ENCODE measurements around the gene WDR31.
"Not testable (repeated sequence)": the region's sequence is repeated elsewhere in the genome, so short reads cannot be mapped to it uniquely, and the experiment has no call there.

Gene WDR31

DNA sequence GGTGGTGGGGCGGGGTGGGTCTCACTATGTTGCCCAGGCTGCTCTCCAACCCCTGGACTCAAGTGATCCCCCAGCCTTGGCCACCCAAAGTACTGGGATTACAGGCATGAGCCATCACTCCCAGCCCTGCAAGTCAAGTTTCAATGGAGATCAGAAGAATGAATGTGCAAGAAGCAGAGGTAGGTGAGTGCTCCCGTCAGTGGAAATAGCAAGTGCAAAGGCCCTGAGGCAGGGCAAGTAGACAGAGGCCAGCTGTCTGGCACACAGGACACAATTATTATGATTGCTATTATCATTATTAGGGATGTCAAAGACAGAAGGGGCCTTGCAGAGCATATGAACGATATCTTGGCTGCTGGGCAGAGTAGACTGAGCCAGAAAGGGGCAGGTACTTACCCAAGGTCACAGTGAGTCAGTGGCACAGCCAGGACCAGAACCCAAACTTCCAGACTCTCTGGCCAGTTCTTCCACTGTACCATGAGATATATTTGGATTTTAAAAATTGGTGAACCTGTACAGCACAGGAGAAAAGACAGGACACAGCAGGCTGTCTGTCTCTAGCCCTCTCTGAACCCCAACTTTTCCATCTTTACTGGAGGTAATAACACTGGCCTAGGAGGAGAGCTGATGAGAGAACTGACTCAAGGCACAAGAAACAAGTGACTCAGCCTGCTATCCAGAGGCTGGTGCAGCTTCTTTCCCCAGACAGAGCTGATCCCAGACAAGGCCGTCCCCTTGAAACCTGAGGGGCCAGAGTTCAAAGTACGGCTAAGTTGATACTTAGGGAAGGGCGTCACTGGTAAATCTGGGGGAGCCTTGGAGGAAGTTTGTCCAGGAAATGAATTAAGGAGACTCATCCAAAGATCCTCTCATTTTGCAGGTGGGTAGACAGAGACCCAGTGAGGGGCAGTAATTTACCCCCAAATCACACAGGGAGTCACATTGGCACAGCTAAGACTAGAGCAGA lies 35.3 kb upstream of the WDR31 start:
- in situ Hi-C loops (cut with HindIII; ENCODE audit: low pct_unique_long_range_greater_than_20kb, low sequenced_read_pairs) = no loop called here
- no peak for DNase-seq (ENCODE audit: low read depth in 1 of 2, low spot score in 1 of 2)
- TF ChIP-seq JUND (IDR thresholded peaks at IDR 0.05; ENCODE audit: low read depth) = no peak

DNA sequence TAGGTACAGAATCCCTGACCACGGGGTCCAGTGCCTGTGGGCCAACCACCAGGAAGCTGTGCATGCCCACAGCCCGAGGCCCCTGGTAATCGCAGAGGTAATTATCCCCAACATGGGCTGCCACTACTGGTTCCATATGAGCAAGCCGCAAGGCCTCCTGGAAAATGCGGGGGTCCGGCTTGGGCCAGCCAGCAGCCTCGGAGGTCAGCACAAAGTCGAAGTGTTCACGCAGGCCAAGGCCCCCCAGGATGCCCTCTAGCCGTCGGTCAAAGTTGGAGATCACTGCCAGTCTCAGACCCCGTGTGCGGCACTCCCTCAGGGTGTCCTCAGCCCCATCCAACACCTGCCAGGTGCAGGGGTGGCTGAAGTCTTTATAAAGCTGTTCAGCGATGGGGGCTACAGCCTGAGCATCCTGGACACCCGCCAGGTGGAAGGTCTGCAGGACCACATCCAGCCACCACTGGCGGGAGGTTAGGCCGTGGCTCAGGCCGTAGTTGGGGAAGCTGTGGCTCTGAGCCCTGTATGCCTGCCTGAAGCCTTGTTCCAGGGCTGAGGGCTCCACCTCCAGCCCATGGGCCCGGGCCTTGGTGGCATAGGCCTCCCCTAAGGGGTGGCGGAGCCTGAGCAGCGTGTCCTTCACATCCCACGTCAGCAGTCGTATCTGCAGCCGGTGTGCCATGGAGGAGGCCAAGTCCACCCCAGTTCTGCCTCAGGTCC lies 33.8 kb upstream of the WDR31 start:
- no peak for DNase-seq (ENCODE audit: low read depth in 1 of 2, low spot score in 1 of 2)
- TF ChIP-seq JUND (IDR thresholded peaks at IDR 0.05; ENCODE audit: low read depth) = no peak
- in situ Hi-C loops (cut with HindIII; ENCODE audit: low pct_unique_long_range_greater_than_20kb, low sequenced_read_pairs) = no loop called here

DNA sequence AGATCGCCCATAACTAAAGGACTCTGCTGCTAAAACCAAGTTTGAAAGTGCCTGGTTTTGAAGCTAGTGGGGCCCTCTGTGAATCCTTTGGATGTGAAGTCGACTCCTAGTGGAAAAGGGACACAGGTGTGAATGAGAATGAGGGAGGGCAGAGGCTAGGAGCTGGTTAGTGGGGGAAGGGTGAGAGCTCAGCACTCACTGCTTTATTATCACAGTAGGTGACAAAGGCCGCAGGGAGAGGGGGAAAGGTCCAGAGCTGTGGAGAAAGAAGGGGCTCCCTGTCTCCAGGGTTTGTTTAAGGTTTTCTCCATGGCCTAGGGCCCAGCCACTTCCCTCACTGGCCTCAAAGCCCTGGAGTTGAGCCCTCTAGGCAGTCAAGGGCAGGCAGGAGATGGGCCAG lies 33.2 kb upstream of the WDR31 start:
- no peak for DNase-seq (ENCODE audit: low read depth in 1 of 2, low spot score in 1 of 2)
- in situ Hi-C loops (cut with HindIII; ENCODE audit: low pct_unique_long_range_greater_than_20kb, low sequenced_read_pairs) = no loop called here
- TF ChIP-seq JUND (IDR thresholded peaks at IDR 0.05; ENCODE audit: low read depth) = no peak

DNA sequence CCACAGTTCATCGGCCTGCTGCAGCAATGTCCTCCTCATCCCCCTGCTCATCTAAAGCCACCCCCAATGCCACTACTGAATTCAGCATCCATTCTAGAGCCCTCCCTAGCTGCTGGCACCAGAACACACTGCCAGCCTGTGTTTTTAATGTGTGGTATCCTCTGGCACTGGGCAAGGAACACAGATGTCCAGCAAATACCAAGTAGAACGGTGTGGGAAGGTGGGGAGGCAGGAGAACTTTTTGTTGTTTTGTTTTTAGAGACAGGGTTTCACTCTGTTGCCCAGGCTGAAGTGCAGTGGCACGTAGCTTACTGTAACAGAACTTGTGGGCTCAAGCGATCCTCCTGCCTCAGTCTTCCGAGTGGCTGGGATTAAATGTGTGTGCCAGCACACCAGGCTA lies 32.0 kb upstream of the WDR31 start:
- DNase-seq (ENCODE audit: low read depth in 1 of 2, low spot score in 1 of 2) = no peak
- no peak for TF ChIP-seq JUND (IDR thresholded peaks at IDR 0.05; ENCODE audit: low read depth)
- in situ Hi-C loops (cut with HindIII; ENCODE audit: low pct_unique_long_range_greater_than_20kb, low sequenced_read_pairs) = no loop called here

DNA sequence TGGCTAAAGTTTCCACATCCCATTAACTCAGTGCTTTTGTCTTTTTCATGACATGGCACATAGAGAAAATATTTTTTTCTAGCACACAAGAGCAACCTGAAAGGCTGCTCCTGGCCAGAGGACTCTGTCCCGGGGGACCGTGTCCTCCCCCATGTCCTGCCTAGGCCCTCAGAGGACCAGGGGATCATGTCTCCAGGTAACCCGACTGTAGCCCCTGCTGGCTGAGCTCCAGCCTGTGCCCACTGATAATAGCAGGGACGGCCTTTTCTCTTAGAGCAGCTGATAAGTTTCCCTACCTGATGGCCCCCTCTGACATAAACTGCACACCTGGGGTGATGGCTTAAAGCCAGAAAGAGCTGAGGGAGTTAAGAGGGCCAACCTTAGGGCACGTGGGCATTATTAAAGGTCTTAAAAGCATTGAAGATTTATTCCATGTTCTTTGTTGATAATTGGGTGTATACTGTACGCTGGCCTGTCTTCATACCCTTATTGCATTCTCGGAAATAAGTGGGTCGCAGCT lies 30.8 kb upstream of the WDR31 start:
- TF ChIP-seq JUND (IDR thresholded peaks at IDR 0.05; ENCODE audit: low read depth) = no peak
- no peak for DNase-seq (ENCODE audit: low read depth in 1 of 2, low spot score in 1 of 2)
- in situ Hi-C loops (cut with HindIII; ENCODE audit: low pct_unique_long_range_greater_than_20kb, low sequenced_read_pairs) = no loop called here

DNA sequence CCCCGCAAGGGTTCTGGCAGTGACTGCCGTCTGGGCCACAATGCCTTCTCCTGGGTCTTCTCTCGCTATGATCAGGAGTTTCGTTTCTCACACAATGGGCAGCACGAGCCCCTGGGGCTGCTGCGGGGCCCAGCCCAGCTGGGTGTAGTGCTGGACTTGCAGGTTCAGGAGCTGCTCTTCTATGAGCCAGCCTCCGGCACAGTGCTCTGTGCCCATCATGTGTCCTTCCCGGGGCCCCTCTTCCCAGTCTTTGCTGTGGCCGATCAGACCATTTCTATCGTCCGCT lies 29.7 kb upstream of the WDR31 start:
- in situ Hi-C loops (cut with HindIII; ENCODE audit: low pct_unique_long_range_greater_than_20kb, low sequenced_read_pairs) = no loop called here
- no peak for TF ChIP-seq JUND (IDR thresholded peaks at IDR 0.05; ENCODE audit: low read depth)
- no peak for DNase-seq (ENCODE audit: low read depth in 1 of 2, low spot score in 1 of 2)

DNA sequence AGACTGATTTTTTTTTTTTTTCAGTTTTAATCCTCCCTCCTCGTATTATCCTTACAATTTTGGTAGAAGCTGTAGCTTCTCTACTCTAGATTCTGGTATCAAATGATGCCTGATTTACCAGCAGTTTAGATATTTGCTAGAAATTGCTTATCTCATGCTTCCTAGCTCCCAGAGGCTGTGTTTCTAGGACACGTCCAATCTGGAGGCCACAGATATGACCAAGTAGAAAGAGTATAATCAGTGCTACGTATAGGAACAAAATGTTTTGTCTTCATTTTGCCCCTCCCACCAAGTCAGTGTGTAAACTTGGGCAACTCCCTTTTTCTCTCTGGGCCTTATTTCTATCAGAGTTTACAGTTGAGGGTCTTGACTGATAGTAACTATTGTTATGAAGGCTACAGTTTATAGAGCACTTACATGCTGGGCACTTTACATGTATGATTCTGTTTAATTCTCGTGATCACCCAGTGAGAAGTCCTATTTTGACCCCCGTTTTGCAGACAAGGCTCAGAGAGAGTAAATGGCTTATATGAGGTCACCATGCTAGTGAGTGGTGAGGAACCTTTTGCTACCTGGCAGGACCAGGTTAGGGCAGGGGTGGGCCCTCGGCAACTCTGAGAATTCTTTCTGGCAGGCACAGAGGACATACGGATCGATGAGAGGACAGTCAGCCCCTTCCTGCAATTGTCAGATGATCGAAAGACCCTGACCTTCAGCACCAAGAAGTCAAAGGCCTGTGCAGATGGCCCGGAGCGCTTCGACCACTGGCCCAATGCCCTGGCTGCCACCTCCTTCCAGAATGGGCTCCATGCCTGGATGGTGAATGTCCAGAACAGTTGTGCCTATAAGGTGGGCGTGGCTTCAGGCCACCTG lies 29.1 kb upstream of the WDR31 start:
- in situ Hi-C loops (cut with HindIII; ENCODE audit: low pct_unique_long_range_greater_than_20kb, low sequenced_read_pairs) = no loop called here
- no peak for DNase-seq (ENCODE audit: low read depth in 1 of 2, low spot score in 1 of 2)
- TF ChIP-seq JUND (IDR thresholded peaks at IDR 0.05; ENCODE audit: low read depth) = no peak

DNA sequence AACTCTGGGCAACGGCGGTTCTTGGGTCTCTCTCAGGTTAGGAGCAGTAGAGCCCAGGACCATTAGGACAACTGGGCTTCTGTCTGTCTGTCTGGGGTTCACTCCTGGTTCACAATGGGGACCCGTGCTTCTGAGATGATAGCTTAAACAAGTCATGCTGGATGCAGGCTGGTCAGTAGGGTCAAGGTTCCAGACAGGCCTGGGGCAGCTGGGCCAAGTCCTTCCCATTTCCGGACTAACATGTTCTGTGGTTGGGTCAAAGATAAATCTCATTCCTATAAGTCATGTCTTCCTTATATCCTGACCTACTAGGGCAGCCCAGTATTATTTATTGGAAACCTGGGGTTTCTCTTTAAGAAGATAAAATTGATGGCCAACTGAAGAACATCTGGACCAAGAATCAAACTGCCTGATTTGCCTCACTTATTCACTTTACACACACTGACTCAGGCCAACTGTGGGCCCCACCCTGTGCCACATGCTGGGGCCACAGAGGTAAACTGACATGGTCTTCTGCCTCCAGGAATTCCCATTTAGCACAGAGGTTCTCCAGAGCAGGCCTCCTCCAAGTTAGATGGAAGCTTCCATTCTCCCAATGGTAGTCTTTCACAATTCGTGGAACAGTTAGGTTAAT lies 28.4 kb upstream of the WDR31 start:
- TF ChIP-seq JUND (IDR thresholded peaks at IDR 0.05; ENCODE audit: low read depth) = no peak
- DNase-seq (ENCODE audit: low read depth in 1 of 2, low spot score in 1 of 2) = no peak
- in situ Hi-C loops (cut with HindIII; ENCODE audit: low pct_unique_long_range_greater_than_20kb, low sequenced_read_pairs) = no loop called here

DNA sequence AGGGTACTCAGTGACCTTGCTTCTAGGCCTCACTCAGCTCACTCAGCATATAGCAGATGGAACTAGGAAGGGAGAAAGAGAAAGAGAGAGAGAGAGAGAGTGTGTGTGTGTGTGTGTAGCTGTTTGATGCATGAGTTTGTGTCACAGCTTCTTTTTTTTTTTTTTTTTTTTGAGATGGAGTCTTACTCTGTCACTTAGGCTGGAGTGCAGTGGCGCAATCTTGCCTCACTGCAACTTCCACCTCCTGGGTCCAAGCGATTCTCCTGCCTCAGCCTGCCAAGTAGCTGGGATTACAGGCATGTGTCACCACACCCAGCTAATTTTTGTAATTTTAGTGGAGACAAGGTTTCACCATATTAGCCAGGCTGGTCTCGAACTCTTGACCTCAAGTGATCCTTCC lies 25.6 kb upstream of the WDR31 start:
- in situ Hi-C loops (cut with HindIII; ENCODE audit: low pct_unique_long_range_greater_than_20kb, low sequenced_read_pairs); DNase-seq (ENCODE audit: low read depth in 1 of 2, low spot score in 1 of 2): not testable (repeated sequence)

DNA sequence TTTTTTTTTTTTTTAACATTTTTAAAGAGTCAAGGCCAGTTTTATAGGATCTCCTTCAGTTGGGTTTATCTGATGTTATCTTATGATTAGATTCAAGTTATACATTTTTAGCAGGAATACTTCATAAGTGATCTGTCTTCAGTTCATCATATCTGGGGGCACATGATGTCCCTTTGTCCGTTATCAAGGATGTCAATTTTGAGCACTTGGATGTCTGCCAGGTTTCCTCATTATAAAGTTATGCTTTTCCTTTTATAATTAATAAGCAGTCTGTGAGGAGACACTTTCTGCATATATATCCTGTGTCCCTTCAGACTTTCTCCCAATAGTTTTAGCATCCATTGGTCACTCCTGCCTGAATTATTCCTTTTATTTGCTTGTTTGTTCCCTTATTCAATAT lies 24.9 kb upstream of the WDR31 start:
- TF ChIP-seq JUND (IDR thresholded peaks at IDR 0.05; ENCODE audit: low read depth) = no peak
- DNase-seq (ENCODE audit: low read depth in 1 of 2, low spot score in 1 of 2) = no peak
- in situ Hi-C loops (cut with HindIII; ENCODE audit: low pct_unique_long_range_greater_than_20kb, low sequenced_read_pairs) = no loop called here

DNA sequence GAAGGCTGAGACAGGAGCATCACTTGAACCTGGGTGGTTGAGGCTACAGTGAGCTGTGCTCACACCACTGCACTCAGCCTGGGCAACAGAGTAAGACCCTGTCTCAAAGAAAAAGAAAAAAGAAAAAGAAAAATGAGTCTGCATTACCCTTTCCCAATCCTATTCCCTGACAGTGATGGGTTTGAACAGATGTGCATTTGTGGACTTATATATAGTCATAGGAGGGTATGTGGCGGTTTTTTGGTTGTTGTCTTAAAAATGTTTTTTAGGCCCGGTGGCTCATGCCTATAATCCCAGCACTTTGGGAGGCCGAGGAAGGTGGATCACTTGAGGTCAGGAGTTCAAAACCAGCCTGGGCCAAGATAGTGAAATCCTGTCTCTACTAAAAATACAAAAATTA lies 23.3 kb upstream of the WDR31 start:
- no peak for DNase-seq (ENCODE audit: low read depth in 1 of 2, low spot score in 1 of 2)
- in situ Hi-C loops (cut with HindIII; ENCODE audit: low pct_unique_long_range_greater_than_20kb, low sequenced_read_pairs) = no loop called here
- no peak for TF ChIP-seq JUND (IDR thresholded peaks at IDR 0.05; ENCODE audit: low read depth)
